Ovary (tissue), 9 donors: ENCODE data around the gene AIFM1. TPM values are rescaled to one million over a fixed set of nuclear protein-coding genes. Genes with fewer than 3 reads are reported as not detected.

ENCODE experiments used
- DNase-seq, 5 donors: peaks; one replicate each; pipeline ENCODE4 v3.0.0-alpha.2; 2019 to 2020
- H3K27ac ChIP-seq, 2 donors: fragments of 200-600 bp; one replicate each; pipeline versions ENCODE4 v1.5.1 to v1.8.0; 2019 to 2022
- H3K27me3 ChIP-seq: fragments of 200-600 bp; one replicate; pipeline ENCODE4 v1.8.0; 2022
- H3K36me3 ChIP-seq: fragments of 200-600 bp; sonication (generic); one replicate; pipeline ENCODE4 v1.5.1; 2019
- H3K4me1 ChIP-seq: one replicate; pipeline ENCODE4 v1.8.1; 2013; ENCODE audit warnings: mild to moderate bottlenecking, moderate library complexity; ENCODE audit not compliant: insufficient read depth
- H3K4me3 ChIP-seq: fragments of 200-600 bp; sonication (generic); one replicate; pipeline ENCODE4 v1.5.1; 2017
- H3K9me3 ChIP-seq, 2 donors: fragments of 200-600 bp in 1 of 2; sonication (generic) in 1 of 2; one replicate each; pipeline versions ENCODE4 v1.5.1 to v1.8.1; 2013 to 2019; ENCODE audit warnings: mild to moderate bottlenecking in 1 of 2, moderate library complexity in 1 of 2
- CTCF ChIP-seq, 3 donors: fragments of 450-650 bp in 2 of 3; fragments of 200-600 bp in 1 of 3; IDR thresholded peaks; one replicate each; pipeline versions ENCODE4 v1.5.1 to v1.8.0; 2016 to 2022; ENCODE audit warnings: antibody characterized with exemption in 3 of 3, mild to moderate bottlenecking in 1 of 3
- EP300 ChIP-seq: sonication (generic); formaldehyde crosslinking; IDR thresholded peaks from one replicate; pipeline ENCODE4 v1.6.1; 2017; ENCODE audit warnings: antibody characterized with exemption
- POLR2A ChIP-seq: fragments of 450-650 bp; IDR thresholded peaks from one replicate; pipeline ENCODE4 v1.6.1; 2017; ENCODE audit warnings: antibody characterized with exemption, mild to moderate bottlenecking, moderate library complexity
- WGBS, 3 donors: extraction: QIAGEN DNeasy Blood & Tissue Kit in 1 of 3; methylation state at CpG; one replicate each; pipeline versions ENCODE4 v1.1.5 to v1.1.7; 2013 to 2017; 5-methylcytosine and 5-hydroxymethylcytosine counted together
- intact Hi-C, 4 donors: fragments of 100-400 bp; cut with DNase I; formaldehyde crosslinking; loops; one replicate each; pipeline versions ENCODE4 v1.11.0 to v1.15.1; 2022 to 2023
- polyA plus RNA-seq, 2 donors: library from polyadenylated mRNA; stranded (reverse); fragments of 200-250 nt in 1 of 2; fragments of 350-450 nt in 1 of 2; fragmentation: Illumina TruSeq in 1 of 2; extraction: RNeasy Lipid Tissue Mini Kit (QIAGEN cat#74804) in 1 of 2; gene quantifications; one replicate each; pipeline ENCODE4 v1.2.3, GENCODE V29; 2013 to 2014
- total RNA-seq, 7 donors: library from RNA; depleted of rRNA in 2 of 7; stranded (reverse); fragments of >200 nt in 2 of 7; fragmentation: NEBNext Ultra II Directional in 3 of 7; extraction: Animal tissue kit (Norgen Biotek cat#: 25700) in 3 of 7; gene quantifications; one replicate each; pipeline versions ENCODE4 v1.1.0 to v1.2.4, GENCODE V29; 2016 to 2023
- donor health status: DM: no; HTN: no; CAD: no; lungs with moderate emphysema.
- donor health status: DM: no; HTN: no; CAD: no.
- donor health status: Bipolar disorder and iron deficiency.
- donor health status: DM: yes; HTN: yes; CAD: no.
- donor health status: DM: no; HTN: no; CAD: no.
- donor health status: DM: yes; HTN: yes; CAD: no.

AIFM1 gene
- total and polyA plus RNA-seq, 9 donors = 5.2 to 51.4 (median 20.5) TPM

GRCh38 chrX:130174045-130174704, 8.5 kb upstream of the AIFM1 start:
- TF ChIP-seq CTCF (IDR thresholded peaks at IDR 0.05) = no peak
- no peak for TF ChIP-seq EP300
- TF ChIP-seq POLR2A = no peak
- intact Hi-C loops = loop anchor here (5.0 to 10.0 kb wide), 3 partner anchors 62 to 92 kb away; partner anchors contain the start of gene ELF4 (in 1 of the 4)

GRCh38 chrX:130173190-130173895, 7.7 kb upstream of the AIFM1 start:
- H3K27ac ChIP-seq = peak overlapping the region in 1 of 2 donors; percentile 36
- H3K4me3 ChIP-seq = no peak overlapping the region
- H3K36me3 ChIP-seq = no peaks in the 10 kb centered on the region
- peak in 3 of 5 donors; percentile 17 to 52 (median 24) for DNase-seq
- no peaks in the 10 kb centered on the region for H3K27me3 ChIP-seq
- H3K4me1 ChIP-seq = no peaks in the 10 kb centered on the region
- intact Hi-C loops = loop anchor here (5.0 to 10.0 kb wide), 3 partner anchors 61 to 91 kb away; partner anchors contain the start of gene ELF4 (in 1 of the 4)
- no peak for TF ChIP-seq CTCF (IDR thresholded peaks at IDR 0.05)
- TF ChIP-seq EP300 = no peak
- no peak for TF ChIP-seq POLR2A
- 57 to 61% (median 57%) methylated on average over 7 of the region's 7 CpGs for WGBS, 3 donors
- no peaks in the 10 kb centered on the region for H3K9me3 ChIP-seq

More at GRCh38 chrX:130174045-130174704, 8.5 kb upstream of the AIFM1 start:
- Histone ChIP-seq H3K4me1 (no peaks in the 10 kb centered on the region), H3K9me3 (no peaks in the 10 kb centered on the region), H3K36me3 (no peaks in the 10 kb centered on the region), H3K4me3 (no peak overlapping the region), H3K27ac (peak overlapping the region in 1 of 2 donors; percentile 36), H3K27me3 (no peaks in the 10 kb centered on the region)
- WGBS, 3 donors = 46 to 50% (median 50%) methylated on average over 10 of the region's 10 CpGs
- peak in 3 of 5 donors; percentile 24 to 42 (median 29) for DNase-seq

- H3K27me3 ChIP-seq = no peaks in the 10 kb centered on the region
- H3K4me3 ChIP-seq = peak overlapping the region; percentile 29
- intact Hi-C loops = loop anchor here (5.0 to 10.0 kb wide), 3 partner anchors 60 to 90 kb away; partner anchors contain the start of gene ELF4 (in 1 of the 4)
- no peak overlapping the region for H3K27ac ChIP-seq
- H3K36me3 ChIP-seq = no peaks in the 10 kb centered on the region
- 45 to 56% (median 45%) methylated on average over 34 of the region's 34 CpGs for WGBS, 3 donors
- no peak for DNase-seq
- no peaks in the 10 kb centered on the region for H3K4me1 ChIP-seq
- H3K9me3 ChIP-seq = no peaks in the 10 kb centered on the region
- no peak for TF ChIP-seq POLR2A
- TF ChIP-seq CTCF (IDR thresholded peaks at IDR 0.05) = no peak
- no peak for TF ChIP-seq EP300
Measured at GRCh38 chrX:130172127-130172845, 6.6 kb upstream of the AIFM1 start.
